Mesothelial cell of epicardium (in vitro differentiated cells): Measurements from ENCODE around the gene KCNK18. TPM values are rescaled to one million over a fixed set of nuclear protein-coding genes. Genes with fewer than 3 reads are reported as not detected.

Experiments
- DNase-seq, 2 experiments: peaks; one replicate each; pipeline ENCODE4 v3.0.0; 2021; ENCODE audit warnings: low spot score in 2 of 2; ENCODE audit not compliant: unreplicated experiment in 2 of 2
- H3K27ac Mint-ChIP-seq: 2 replicates; pipeline ENCODE4 v1.8.0; 2021; ENCODE audit warnings: mixed read lengths
- H3K27me3 Mint-ChIP-seq: 2 replicates; pipeline ENCODE4 v1.8.0; 2021; ENCODE audit warnings: low read depth, mixed read lengths
- H3K36me3 Mint-ChIP-seq: 2 replicates; pipeline ENCODE4 v1.8.0; 2021; ENCODE audit warnings: mixed read lengths
- H3K4me1 Mint-ChIP-seq: 2 replicates; pipeline ENCODE4 v1.8.0; 2021; ENCODE audit warnings: mixed read lengths
- H3K4me3 Mint-ChIP-seq: 2 replicates; pipeline ENCODE4 v1.8.0; 2021; ENCODE audit warnings: mild to moderate bottlenecking, moderate library complexity, mixed read lengths
- H3K9me3 Mint-ChIP-seq: 2 replicates; pipeline ENCODE4 v1.8.0; 2021; ENCODE audit warnings: mixed read lengths
- total RNA-seq: library from RNA; stranded (reverse); gene quantifications from 3 replicates; pipeline ENCODE4 v1.2.1, GENCODE V29; 2021
- TF ChIP-seq, protein P1 (sequence below): fragments of 200-600 bp; sonication (generic); IDR thresholded peaks from one replicate; pipeline ENCODE4 v1.5.0; 2021; ENCODE audit warnings: antibody characterized with exemption; ENCODE audit not compliant: unreplicated experiment

Gene KCNK18
- total RNA-seq, 1 donor from 2014 or later = not detected

DNA sequence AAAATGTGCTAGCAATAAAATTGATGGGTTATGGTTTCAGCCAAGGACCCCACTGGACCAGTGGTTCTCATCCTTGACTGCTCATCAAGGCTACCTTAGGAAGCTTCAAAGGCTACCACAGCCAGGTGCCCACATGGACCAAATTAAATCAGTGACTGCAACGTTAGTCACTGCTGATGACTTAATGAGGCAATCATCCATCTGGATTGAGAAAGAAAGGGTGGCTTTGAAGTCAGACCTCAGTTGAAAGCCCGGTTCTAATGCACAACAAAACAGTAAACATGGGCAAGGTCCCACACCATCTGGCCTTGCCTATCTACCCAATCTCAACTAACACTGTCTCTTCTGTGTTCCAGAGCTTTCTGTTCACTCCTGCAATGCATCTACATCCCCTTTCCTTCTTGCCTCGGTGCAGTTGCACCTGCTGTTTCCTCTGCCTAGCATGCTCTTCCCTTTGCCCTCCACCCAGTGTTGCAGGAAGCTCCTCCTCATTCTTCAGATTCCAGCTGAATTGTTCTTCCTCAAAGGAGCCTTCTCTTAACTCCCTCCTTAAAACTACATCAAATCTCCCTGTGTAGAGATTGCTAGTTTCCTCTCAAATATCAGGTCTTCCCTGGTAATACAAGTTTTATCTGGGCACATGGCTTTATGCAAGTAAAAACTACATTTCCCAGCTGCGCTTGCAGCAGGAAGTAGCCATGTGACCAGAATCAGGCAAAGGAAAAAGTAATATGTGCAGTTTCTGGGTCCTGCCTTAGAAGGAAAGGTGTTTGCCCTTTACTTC is 10.3 kb upstream of the KCNK18 start:
- no peak for DNase-seq
- Mint-ChIP-seq H3K27ac (no peak overlapping the region), H3K36me3 (no peaks in the 10 kb centered on the region), H3K4me1 (no peaks in the 10 kb centered on the region), H3K27me3 (peaks cover 30% of the 10 kb centered on the region), H3K4me3 (no peak overlapping the region), H3K9me3 (peaks cover 9% of the 10 kb centered on the region)
- TF ChIP-seq, protein P1, sequence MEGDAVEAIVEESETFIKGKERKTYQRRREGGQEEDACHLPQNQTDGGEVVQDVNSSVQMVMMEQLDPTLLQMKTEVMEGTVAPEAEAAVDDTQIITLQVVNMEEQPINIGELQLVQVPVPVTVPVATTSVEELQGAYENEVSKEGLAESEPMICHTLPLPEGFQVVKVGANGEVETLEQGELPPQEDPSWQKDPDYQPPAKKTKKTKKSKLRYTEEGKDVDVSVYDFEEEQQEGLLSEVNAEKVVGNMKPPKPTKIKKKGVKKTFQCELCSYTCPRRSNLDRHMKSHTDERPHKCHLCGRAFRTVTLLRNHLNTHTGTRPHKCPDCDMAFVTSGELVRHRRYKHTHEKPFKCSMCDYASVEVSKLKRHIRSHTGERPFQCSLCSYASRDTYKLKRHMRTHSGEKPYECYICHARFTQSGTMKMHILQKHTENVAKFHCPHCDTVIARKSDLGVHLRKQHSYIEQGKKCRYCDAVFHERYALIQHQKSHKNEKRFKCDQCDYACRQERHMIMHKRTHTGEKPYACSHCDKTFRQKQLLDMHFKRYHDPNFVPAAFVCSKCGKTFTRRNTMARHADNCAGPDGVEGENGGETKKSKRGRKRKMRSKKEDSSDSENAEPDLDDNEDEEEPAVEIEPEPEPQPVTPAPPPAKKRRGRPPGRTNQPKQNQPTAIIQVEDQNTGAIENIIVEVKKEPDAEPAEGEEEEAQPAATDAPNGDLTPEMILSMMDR = no peak

- no peaks in the 10 kb centered on the region for H3K4me1 Mint-ChIP-seq
- H3K4me3 Mint-ChIP-seq = no peak overlapping the region
- H3K9me3 Mint-ChIP-seq = peaks cover 9% of the 10 kb centered on the region
- no peak overlapping the region for H3K27ac Mint-ChIP-seq
- TF ChIP-seq, protein P1 = no peak
- no peak for DNase-seq
- H3K36me3 Mint-ChIP-seq = no peaks in the 10 kb centered on the region
- peaks cover 28% of the 10 kb centered on the region for H3K27me3 Mint-ChIP-seq
These were observed 8.9 kb upstream of the KCNK18 start for GRCh38 chr10:117188371-117188770.

DNA sequence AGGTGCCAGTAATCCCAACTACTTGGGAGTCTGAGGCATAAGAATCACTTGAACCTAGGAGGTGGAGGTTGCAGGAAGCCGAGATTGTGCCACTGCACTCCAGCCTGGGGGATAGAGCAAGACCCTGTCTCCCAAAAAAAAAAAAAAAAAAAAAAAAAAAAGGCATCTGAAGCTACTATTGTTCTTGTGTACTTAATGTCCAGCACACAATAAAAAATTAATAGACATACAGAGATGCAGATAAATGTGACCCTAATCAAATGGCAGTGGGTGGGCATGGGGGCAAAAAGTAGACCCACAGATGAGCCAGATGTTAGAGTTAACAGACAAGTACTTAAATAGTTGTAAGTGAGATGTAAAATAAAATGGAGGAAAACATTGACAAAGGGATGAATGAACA is 7.7 kb upstream of the KCNK18 start:
- no peaks in the 10 kb centered on the region for H3K4me1 Mint-ChIP-seq
- peaks cover 27% of the 10 kb centered on the region for H3K27me3 Mint-ChIP-seq
- DNase-seq = no peak
- no peaks in the 10 kb centered on the region for H3K36me3 Mint-ChIP-seq
- no peak overlapping the region for H3K27ac Mint-ChIP-seq
- H3K4me3 Mint-ChIP-seq = no peak overlapping the region
- H3K9me3 Mint-ChIP-seq = peaks cover 9% of the 10 kb centered on the region
- TF ChIP-seq, protein P1 = no peak

GRCh38 chr10:117198088-117198487 is 799 bp downstream of the KCNK18 start:
- no peaks in the 10 kb centered on the region for H3K9me3 Mint-ChIP-seq
- no peaks in the 10 kb centered on the region for H3K36me3 Mint-ChIP-seq
- no peak for DNase-seq
- peaks cover 54% of the 10 kb centered on the region for H3K27me3 Mint-ChIP-seq
- TF ChIP-seq, protein P1 = no peak
- no peak overlapping the region for H3K4me3 Mint-ChIP-seq
- no peaks in the 10 kb centered on the region for H3K4me1 Mint-ChIP-seq
- no peak overlapping the region for H3K27ac Mint-ChIP-seq

GRCh38 chr10:117201826-117202225 is 4.5 kb downstream of the KCNK18 start:
- H3K9me3 Mint-ChIP-seq = peaks cover 4% of the 10 kb centered on the region
- no peaks in the 10 kb centered on the region for H3K36me3 Mint-ChIP-seq
- TF ChIP-seq, protein P1 = no peak
- peaks cover 36% of the 10 kb centered on the region for H3K27me3 Mint-ChIP-seq
- DNase-seq = no peak
- H3K4me1 Mint-ChIP-seq = peaks cover 2% of the 10 kb centered on the region
- H3K4me3 Mint-ChIP-seq = no peak overlapping the region
- H3K27ac Mint-ChIP-seq = no peak overlapping the region
